HG03442 (cell line): ENCODE results near the gene KLF7.
A peak's percentile ranks its signal among the peaks of the same experiment; 100 is the strongest.

Source experiments
- ATAC-seq: cut with Tn5 transposase; IDR thresholded peaks from one replicate; pipeline ENCODE4 v1.9.1; 2021; ENCODE audit warnings: mild to moderate bottlenecking, moderate library complexity; ENCODE audit not compliant: unreplicated experiment

KLF7 gene

DNA sequence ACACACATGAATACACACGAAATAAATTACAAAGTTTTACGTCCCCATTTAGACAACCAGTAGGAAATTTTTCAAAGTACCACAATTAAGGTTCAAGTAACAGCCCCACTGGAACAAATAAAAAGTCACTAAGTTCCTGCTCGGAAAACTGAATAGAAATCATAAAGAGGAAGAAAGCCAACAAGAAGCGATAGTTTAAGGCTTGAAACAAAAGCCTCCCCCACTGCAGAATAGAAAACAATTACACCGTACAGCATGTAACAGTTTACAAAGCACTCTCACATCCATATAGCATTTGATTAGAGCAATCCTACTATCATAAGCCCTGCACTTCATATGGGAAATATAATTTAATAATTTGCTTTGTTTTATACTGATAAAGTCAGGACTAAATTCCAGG, 15.5 kb downstream of the KLF7 start:
- no peak for ATAC-seq

DNA sequence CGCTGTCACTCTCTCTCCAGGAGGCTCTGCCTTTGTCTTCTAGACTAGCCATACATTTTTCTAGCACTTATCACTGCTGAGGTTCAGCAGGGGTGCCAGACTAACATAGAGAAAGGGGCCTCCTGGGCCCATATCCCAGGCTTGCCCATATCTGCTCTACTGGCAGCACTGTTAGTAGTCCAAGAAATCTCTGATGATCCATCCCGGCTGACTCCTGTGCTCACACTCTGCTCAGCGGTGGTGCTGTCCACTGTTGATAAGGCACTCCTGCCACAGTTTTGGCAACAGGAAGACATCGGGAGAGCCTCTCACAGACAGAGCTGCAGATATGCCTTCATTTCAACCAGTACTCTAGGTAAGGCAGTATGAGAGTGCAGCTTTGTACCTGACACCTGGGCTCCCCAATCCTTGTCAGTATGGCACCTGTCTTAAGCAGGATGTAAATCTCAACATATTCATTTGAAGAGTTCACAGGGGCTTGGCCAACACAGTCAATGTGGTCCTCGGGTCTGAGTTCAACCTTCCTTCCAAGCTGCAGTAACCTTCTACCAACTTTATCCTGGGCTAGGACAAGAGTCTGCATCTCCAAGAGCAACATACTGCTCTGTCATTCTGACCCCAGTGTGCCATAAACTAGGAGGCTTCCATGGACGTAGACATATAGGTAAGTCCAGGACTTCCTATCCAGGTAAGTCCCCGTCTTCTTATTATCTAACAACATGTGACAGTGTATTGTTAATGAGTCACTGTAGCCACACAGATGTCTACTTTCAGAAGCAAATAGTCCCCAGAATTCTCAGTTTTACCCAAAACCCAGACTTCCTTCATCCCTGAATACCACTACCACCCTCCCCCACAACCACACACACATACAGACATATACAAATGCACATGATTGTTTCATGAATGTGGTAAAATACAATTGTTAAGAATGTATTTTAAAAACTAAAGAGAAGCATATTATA, 16.2 kb downstream of the KLF7 start:
- ATAC-seq = peak; percentile 95

DNA sequence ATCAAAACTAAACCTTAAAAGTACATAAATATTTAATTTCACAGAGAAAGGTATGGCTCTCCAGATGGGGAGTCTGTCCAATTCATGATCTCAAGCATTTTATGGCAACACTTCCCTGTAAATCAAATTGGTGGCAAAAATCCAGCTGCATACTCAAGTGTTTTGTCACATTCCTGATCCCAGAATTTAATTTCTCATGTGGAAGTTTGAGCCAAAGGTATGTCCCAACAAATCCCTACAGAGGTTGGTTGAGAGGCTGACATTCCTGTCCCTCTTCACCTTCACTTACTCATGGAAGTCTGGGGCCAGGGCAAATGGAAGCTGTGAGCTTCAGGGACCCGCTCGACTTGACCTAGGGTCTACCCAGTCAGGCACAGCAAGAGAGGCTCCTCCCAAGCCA, 17.7 kb downstream of the KLF7 start:
- ATAC-seq = no peak

DNA sequence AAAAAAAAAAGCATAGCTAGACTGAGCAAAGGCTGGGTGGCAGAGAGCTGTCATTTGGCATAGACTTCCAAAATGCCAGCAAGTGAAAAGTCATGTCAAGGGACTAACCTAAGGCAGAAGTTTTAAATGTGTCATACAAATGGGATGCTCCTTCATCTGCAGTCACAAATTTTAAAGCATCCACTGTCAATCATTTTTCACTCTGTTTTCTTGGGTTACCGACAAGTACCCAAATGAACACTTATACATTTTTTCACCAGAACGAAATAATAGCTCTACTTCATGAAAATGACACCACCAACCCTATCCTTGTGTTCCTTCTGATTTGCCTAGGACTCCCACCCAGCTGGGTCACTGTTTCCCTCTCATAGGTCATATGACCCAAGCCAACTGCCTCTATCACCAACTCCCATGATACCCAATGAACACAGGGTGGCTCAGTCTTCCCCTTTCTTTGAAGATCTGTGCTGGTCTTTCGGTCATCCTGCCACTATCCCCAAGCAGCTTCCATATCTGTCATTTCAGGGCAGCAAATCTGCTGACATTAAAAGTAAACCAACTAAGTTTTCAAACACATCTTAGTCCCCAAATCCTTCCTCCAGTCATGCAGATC, 21.5 kb downstream of the KLF7 start:
- ATAC-seq = no peak

DNA sequence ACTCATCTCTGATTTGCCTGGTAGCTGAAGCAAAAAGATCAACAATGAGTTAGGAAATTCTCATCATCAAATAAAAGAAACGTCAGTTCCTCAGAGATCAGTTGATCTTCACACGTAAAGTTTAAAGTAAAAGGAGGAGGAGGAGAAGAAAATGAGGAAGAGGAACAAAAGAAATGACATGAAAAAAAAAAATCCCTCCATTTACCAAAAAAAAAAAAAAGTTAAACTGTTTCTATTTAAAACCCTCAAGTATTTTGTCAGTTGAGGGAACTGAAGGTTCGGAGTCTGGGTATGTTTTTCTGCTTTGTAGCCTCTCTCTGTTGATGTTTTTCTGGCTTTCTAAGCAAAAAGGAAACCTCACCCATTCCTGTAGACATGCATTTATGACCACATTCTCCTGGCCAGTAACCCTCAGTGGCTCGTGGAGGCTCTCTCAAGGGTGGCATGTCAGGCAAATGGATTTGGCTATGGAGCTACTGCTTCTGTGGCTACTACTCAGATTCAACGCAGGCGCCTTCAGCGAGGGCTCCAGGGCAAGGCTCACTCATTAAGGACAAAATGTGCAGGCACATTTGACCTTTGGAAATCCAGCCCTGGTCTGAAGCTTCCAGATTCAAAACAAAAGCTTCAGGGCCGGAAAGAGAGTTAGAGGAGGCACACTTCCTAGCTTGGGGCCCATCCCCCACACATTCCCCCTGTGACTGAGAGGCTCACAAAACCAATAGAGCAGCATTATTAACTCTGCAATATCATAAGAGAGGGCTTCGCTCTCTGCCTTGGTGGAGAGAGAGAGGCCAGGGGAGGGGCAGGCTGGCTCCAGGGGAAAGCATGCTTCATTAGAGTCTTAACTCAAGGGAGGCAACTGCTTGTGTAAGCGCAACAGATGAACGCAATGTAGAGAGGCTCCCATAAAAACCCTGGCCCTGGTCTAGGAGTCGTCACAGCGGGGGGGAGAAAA, 22.3 kb downstream of the KLF7 start:
- peak; percentile 43 for ATAC-seq

DNA sequence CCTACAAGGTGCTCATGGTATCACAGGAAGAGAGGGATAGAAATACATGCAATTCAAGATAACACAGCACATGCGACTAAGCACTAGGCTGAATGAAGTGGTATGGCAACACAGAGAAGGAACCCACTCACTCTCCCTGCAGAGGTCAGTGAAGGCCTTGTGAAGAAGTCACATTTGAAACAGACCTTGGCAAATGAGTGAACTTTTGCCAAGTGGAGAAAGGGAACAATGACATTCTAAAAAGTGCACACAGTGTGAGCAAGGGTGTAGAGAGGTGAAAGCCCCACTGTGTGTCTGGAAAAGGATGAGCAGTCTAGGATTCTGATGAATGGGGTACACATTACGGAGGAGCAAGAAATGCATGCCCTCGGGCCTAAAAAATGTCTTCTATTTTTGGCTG, 23.3 kb downstream of the KLF7 start:
- ATAC-seq = peak; percentile 53

DNA sequence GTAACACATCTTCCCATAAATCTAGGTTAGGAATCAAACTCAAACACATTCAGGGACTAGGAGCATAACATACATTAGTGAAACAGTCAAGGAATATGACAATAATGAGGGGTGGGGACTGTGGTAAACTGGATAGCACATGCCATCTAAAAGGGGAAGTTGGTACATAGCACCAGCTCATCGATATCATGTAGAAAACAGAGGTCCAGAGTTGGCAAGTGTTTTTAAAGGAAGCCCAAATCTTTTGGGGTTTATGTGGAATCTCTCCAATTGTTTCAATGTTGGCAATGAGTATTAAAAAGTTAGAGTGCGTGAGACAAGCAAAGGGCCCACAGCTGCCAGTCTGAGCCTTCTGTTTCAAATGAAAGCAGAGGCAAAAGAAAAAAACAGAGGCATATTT, 24.4 kb downstream of the KLF7 start:
- ATAC-seq = no peak

DNA sequence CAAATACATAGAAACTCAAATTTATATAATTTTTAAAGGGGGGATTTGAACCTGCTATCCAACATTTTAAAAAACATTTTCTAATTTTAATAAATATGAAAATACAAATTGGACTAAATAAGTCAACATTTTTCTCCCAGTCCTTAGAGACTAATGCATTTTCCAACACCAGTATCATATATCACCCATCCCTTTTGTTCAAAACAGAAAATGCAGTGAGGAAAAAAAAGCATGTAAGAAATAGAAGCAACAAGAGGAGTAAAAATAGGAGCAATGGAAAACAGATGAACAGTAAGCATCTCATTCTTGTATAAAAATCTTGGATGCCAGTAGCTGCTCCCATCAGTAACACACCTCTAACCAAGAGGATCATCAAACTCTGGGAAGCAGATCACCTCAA, 25.5 kb downstream of the KLF7 start:
- ATAC-seq = no peak

DNA sequence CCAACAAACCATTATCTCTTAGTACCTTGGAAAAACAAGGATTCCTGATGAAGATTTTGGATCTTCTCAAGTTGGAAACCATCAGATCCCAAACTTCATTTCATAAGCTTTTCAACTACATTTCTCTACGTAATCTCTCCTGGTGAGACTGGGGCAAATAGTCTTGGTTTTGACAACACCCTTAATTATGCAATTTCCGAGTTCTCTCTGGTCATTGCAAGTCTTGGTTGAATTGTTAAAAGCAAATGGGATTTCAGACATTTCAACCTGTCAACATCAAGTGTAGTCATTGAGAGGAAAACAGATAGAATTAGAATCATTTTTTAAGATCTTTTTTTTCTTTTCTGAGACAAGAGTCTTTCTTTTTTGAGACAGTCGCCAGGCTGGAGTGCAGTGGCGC, 26.2 kb downstream of the KLF7 start:
- no peak for ATAC-seq

DNA sequence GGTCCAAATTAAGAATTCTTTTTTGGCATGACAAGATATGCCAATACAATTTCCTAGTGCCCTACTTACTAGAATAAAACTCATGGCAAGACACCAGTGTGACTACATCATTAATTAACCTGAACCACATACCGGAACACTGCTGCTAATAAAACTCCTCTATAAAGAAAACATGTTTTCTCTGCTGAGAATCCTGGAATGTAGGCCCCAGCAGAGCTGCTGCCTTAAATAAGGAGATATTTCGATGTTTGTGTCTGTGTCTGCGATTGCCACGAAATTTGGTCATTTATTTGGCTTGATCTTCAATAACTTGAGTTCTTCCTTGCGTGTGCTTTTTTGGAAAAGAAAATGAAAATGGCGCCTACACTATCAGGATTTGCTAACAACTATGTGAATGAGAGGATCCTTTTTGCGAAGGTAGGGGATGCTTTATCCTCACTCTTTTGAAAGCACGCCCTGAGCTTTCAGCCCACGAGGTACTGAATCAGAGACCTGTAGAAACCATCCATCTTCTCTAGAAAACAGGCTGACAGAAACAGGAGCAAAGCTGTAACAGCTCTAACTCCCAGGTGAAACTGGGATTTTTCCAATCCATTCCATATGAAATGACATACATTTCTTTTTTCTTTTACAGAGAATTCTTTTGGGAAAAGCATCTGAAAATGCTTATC, 27.0 kb downstream of the KLF7 start:
- ATAC-seq = no peak

DNA sequence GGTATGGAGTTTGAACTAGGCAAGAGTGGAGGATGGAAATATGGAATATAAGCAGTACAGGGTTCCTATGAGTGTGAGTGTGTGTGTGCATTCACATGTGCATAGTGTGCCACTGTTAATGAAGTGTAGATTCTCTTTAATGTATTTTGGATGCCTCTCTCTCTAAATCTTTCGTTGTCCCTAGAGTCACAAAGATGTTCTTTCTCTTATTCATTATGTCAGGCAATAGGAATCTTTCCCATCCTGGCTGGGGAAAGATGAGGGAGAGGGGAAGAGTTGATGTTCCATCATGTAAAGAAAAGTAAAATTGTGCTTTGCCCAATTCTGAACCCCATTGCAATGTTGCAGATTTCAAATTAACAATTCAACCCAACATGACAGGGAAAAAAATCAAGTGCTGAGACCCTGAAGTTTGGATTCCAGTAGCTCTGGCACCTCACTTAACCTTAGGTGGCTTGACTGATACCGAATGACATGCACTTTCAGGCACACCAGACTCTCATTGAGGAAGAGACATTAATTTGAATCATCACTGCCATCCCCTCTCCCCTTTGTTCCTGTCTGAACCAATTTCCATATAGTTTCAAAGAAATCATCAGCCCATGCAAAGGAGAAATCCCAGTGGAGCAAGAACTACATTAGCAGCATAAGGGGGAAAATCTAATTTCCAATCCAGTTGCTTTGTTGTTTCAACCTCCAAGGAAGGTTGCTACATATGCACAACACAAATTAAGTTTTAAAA, 28.0 kb downstream of the KLF7 start:
- ATAC-seq = no peak

DNA sequence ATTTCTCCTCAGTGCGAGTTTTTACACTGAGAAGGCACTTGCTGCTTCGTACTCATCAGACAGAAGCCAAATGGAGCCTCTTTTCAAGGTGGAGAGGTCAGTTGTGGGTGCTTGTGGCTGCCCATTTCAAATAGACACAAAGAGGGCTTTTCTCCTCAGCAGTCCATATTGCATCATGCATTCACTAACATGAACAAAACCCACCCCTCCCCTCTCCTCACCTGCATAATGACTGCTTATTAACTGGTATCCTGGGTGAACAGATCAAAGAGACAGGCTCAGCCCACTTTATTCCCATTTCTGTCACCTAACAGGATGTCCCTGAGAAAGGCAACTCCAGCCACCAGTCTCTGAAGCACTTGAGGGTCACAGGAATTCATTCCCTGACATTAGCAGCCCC, 28.9 kb downstream of the KLF7 start:
- ATAC-seq = no peak

DNA sequence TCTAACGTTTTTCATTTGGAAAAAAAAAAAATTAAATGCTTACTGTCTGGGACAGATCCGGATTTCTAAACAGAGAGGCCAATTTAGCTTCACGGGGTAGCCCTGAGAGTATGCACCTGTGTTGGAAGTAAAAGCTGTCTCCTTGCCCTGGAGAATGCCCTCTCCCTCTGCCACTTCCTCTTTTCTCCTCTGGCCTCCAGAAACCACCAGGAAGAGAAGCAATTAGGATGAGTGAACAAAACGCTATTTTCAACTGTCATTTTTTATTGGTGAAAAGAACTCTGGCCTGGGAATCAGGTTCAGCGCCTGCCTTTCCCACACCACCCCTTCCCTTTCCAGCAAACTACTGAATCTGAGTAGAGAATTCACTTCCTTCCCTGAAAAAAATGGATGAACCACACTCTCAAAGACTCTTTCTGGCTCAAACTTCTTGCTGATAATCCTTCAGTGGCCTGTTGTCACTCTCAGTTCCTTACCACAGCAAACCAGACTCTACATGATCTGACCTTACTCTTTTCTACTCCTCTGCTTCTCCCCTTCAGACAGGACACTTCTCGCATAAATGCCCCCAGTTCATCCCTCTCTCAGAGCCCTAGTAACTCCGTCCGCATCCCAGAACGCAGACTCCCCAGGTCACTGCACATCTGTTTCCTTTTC, 29.8 kb downstream of the KLF7 start:
- no peak for ATAC-seq

DNA sequence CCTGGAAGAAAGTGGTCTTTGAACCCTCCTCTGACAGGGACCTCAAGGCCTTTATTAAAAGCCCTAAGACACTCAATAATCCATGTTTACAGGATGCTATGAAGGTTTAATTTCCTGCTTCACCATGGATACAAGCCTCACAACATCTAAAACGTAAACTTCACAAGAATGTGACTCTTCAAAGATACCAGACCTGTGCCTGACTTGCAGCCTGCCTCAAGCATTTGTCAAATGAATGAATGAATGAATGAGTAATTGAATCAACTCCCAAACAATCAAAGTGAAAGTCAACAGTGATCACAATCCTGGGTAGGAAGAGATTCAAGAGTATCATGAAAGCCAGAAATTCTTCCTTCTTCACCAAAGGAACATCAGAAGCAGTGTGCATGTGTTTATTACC, 30.4 kb downstream of the KLF7 start:
- no peak for ATAC-seq

DNA sequence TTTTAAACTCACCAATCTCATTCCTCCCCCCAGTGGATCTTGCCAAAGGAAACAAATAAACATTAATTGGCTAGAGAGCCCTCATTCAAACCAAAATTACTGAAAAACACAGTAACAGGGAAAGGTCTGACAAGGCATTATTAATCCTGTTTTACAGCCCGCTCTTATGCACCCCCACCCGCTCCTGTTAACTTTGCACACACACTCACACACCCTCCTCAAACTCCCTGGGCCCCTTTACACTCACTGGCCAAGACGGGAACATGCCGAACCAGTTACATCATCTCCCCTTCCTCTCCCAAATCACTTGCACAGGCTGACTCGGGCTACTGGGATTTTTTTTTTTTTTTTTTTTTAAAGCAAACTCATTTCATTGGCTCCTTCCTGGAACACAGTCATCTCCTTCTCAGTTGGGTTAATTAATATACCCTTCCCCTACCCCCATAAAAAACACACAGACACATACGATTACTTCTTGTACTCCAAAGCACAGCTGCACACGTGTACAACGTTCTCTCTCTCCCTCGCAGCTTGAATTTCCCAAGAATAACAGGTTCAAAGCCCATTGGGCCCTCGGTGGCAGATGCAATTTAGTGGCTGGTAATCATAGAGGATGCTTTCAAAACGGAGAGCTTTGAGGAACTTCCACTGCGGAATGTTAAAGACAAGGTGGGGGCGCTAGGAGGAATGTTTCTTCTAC, 31.8 kb downstream of the KLF7 start:
- no peak for ATAC-seq

DNA sequence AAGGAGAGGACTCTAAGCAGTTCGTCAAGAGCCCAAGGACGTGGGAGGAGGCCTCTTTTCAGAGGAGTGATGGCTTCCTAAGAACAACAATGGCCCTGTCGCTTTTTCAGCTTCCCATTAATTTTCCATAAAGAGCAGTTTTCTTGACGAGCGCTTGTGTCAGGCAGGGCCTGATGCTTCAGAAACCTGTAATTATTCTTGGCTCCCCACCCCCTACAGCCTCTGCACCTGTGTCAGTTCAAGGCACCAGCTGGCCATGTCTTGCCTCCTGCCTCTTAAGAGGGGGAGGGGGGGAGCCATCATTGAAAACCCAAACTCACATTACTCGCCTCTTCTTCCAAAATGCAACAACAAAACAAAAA, 32.3 kb downstream of the KLF7 start:
- ATAC-seq = no peak

DNA sequence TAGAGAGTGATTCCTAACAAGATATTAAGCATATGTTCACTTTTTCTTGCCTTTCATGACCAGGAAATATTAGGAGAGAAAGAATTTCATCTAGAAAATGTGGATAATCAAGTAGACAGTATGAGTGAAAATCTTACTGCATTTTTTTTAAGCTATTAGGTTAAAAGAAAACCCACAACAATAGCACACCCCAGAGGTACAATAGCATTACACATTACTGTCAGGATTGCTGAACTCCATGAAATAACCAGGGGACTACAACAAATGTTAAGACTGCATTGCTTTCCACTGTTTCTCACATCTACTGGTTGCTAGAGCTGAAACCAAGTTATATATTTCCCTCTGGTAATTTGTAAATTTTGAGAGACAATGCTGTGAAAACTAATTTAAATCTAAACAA, 33.7 kb downstream of the KLF7 start:
- ATAC-seq = no peak

DNA sequence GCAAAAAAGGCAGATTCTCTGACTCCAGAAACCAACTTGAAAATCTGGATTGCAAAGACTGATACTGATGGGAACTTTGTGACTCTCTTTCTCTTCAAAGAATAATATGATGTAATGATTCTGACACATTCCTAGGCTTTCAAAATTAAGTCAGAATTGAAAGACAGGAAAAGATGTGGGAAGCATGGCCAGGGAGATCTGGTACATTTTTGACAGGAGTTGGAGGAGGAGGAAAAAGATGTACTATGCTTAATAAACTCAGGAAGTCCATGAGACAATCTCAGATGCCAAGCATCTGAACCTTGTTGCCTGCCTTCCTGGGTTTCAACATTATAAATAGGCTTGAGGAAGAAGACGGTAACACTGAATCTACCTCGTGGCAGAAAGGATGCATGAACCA, 34.2 kb downstream of the KLF7 start:
- ATAC-seq = no peak

DNA sequence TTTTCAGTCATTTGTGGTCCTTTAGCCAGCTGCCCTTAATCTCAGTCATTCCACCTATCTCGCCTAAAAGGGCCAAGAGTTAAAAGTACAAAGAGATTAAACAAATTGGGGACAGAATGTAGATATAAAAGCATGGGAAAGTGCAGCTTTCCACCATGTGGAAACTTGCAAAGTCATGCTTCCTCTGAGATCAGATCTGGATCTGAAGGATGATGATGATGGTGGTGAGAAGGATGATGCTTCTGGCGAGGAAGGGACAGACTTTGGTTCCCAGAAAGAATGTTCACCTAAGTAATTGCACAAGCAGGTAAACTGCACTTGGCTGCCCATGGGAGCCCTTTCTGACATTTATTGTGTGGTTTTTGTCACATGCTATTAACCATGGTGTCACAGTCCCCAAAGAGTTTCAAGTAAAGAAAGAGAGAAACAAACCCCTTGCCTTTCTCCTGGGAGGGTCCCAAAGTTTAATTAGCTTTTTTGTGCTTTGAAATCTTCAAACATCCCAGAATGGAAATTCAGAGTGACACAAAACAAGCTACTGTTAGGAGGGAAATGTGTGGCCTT, 34.7 kb downstream of the KLF7 start:
- ATAC-seq = no peak
